Sigmoid colon (tissue), 7 donors: Measurements from ENCODE around the gene KNG1. TPM values are rescaled to one million over a fixed set of nuclear protein-coding genes. Genes with fewer than 3 reads are reported as not detected.
"Not testable (repeated sequence)": the region's sequence is repeated elsewhere in the genome, so short reads cannot be mapped to it uniquely, and the experiment has no call there.

Source experiments
- DNase-seq: peaks from one replicate; pipeline ENCODE4 v3.0.0-alpha.2; 2019
- H3K27ac ChIP-seq, 4 donors: fragments of 200-600 bp; sonication (generic); one replicate each; pipeline ENCODE4 v1.5.1; 2016 to 2019; ENCODE audit warnings: mild to moderate bottlenecking in 1 of 4
- H3K27me3 ChIP-seq, 3 donors: fragments of 200-600 bp; sonication (generic); one replicate each; pipeline ENCODE4 v1.5.1; 2019; ENCODE audit warnings: mild to moderate bottlenecking in 1 of 3
- H3K36me3 ChIP-seq, 4 donors: fragments of 200-600 bp; sonication (generic); one replicate each; pipeline ENCODE4 v1.5.1; 2016 to 2019
- H3K4me1 ChIP-seq, 4 donors: fragments of 200-600 bp; sonication (generic); one replicate each; pipeline ENCODE4 v1.5.1; 2017 to 2019
- H3K4me3 ChIP-seq, 4 donors: fragments of 200-600 bp; sonication (generic); one replicate each; pipeline ENCODE4 v1.5.1; 2017 to 2019; ENCODE audit warnings: mild to moderate bottlenecking in 2 of 4, moderate library complexity in 1 of 4
- H3K9me3 ChIP-seq, 4 donors: fragments of 200-600 bp in 3 of 4; sonication (generic) in 3 of 4; one replicate each; pipeline versions ENCODE4 v1.5.1 to v1.6.1; 2013 to 2019
- EP300 ChIP-seq, 4 donors: sonication (generic); formaldehyde crosslinking; IDR thresholded peaks; one replicate each; pipeline ENCODE4 v1.6.1; 2017; ENCODE audit warnings: antibody characterized with exemption in 4 of 4
- POLR2A ChIP-seq, 2 donors: fragments of 450-650 bp; IDR thresholded peaks; one replicate each; pipeline ENCODE4 v1.6.1; 2016; ENCODE audit warnings: antibody characterized with exemption in 2 of 2, mild to moderate bottlenecking in 2 of 2, moderate library complexity in 2 of 2
- POLR2AphosphoS5 ChIP-seq, 4 donors: sonication (generic); formaldehyde crosslinking; IDR thresholded peaks; one replicate each; pipeline ENCODE4 v1.6.1; 2017; ENCODE audit warnings: antibody characterized with exemption in 4 of 4
- WGBS, 2 donors: extraction: QIAGEN DNeasy Blood & Tissue Kit; methylation state at CpG; one replicate each; pipeline ENCODE4 v1.1.7; 2013; 5-methylcytosine and 5-hydroxymethylcytosine counted together
- intact Hi-C: fragments of 100-400 bp; cut with DNase I; formaldehyde crosslinking; loops from one replicate; pipeline ENCODE4 v1.15.1; 2023
- polyA plus RNA-seq, 3 donors: library from polyadenylated mRNA; stranded (reverse); fragments of 200-250 nt; gene quantifications; one replicate each; pipeline ENCODE4 v1.2.3, GENCODE V29; 2013
- total RNA-seq, 4 donors: library from RNA; depleted of rRNA; stranded (reverse); fragments of >200 nt; gene quantifications; one replicate each; pipeline ENCODE4 v1.1.0, GENCODE V29; 2016
- TF ChIP-seq, protein P1 (sequence below), 4 experiments: fragments of 450-650 bp in 3 of 4; fragments of 200-600 bp in 1 of 4; IDR thresholded peaks; one replicate each; pipeline ENCODE4 v1.5.1; 2016 to 2019; ENCODE audit warnings: antibody characterized with exemption in 4 of 4, mild to moderate bottlenecking in 3 of 4, moderate library complexity in 2 of 4
- donor health status: healthy with polysubstance abuse.
- donor health status: Bipolar disorder and iron deficiency.
- donor health status: healthy.

The KNG1 gene
- total and polyA plus RNA-seq, 7 donors = 0.35 to 1.2 TPM; not detected in 5

DNA sequence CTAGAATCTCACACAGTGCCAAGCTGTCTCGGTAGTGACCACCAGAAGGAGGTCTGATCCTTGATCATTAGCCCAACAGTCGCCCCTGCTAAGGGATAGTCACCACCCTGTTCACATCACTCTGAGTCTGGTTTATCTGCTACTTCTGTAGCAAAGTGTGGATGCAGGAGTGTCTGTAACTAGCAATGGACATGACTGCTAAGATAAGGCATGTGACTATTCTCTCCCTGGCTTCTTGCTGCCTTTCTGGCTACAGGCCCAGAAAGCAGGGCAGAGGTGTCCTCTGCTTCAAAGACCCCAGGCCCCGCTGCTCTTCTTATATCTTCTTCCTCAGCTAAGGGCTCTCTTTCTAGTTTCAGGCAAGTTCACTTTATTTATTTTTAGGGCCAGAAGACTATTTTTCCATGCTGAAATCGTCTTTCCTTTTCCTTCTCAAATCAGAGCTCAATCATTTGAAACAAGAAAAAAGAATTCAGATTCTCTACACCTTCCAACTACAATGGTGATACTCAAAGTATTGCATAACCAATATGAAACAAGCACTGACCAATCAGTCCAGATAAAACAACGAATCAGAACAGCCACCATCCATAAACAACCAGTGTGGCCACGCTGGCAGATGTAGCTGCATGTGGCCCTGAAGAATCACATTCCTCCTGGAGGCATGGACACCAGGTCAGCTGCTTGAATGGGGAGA is 8.0 kb upstream of the KNG1 start:
- Histone ChIP-seq H3K27me3 (no peaks in the 10 kb centered on the region), H3K4me1 (no peaks in the 10 kb centered on the region), H3K9me3 (no peaks in the 10 kb centered on the region), H3K27ac (no peak overlapping the region), H3K4me3 (no peak overlapping the region), H3K36me3 (no peaks in the 10 kb centered on the region)
- 81 to 82% methylated on average over 6 of the region's 6 CpGs for WGBS, 2 donors
- TF ChIP-seq, protein P1, sequence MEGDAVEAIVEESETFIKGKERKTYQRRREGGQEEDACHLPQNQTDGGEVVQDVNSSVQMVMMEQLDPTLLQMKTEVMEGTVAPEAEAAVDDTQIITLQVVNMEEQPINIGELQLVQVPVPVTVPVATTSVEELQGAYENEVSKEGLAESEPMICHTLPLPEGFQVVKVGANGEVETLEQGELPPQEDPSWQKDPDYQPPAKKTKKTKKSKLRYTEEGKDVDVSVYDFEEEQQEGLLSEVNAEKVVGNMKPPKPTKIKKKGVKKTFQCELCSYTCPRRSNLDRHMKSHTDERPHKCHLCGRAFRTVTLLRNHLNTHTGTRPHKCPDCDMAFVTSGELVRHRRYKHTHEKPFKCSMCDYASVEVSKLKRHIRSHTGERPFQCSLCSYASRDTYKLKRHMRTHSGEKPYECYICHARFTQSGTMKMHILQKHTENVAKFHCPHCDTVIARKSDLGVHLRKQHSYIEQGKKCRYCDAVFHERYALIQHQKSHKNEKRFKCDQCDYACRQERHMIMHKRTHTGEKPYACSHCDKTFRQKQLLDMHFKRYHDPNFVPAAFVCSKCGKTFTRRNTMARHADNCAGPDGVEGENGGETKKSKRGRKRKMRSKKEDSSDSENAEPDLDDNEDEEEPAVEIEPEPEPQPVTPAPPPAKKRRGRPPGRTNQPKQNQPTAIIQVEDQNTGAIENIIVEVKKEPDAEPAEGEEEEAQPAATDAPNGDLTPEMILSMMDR (IDR thresholded peaks at IDR 0.05) = no peak
- no peak for TF ChIP-seq POLR2A (IDR thresholded peaks at IDR 0.05)
- no peak for TF ChIP-seq EP300 (IDR thresholded peaks at IDR 0.05)
- TF ChIP-seq POLR2AphosphoS5 (IDR thresholded peaks at IDR 0.05) = no peak
- intact Hi-C loops = no loop called here
- no peak for DNase-seq

DNA sequence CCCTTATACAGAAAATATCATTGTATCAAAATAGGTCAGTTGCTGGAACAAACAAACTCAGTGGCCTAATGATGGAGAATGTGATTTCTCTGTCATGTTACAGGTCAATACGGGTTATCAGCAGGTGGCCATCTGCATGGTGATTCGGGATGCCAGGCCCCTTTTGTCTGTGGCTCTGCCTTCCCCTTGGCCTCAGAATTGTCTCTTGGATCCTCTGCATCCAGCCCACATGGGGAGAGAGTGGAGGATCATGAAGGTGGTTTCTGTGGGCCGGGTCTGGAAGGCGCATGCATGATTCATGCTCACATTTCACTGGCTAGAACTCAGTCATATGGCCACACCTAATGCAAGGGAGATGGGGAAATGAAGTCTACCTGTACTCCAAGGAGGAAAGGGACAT is 6.5 kb upstream of the KNG1 start:
- DNase-seq, H3K4me3 ChIP-seq, H3K27ac ChIP-seq, H3K36me3 ChIP-seq, intact Hi-C loops, H3K9me3 ChIP-seq, H3K4me1 ChIP-seq, H3K27me3 ChIP-seq: not testable (repeated sequence)
- 88 to 90% methylated on average over 4 of the region's 4 CpGs for WGBS, 2 donors

DNA sequence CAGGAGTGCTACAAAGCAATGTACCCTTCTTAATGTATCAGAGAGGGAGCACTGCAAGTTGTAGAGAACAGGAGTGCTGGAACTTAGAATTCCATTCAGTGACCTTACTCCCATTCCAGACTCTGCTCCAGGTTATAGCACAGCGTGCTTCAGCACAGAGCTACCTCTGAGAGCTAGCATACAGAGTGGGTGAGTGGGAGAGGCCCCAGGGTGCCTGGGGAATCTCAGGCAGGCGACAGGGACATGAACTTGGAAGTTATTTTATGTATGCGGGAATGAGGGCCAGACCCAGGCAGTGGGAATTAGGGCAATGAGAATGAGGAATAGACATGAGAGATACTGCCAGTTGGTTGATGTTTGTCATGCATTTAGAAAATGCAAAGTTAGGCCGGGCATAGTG is 3.7 kb upstream of the KNG1 start:
- TF ChIP-seq POLR2AphosphoS5 (IDR thresholded peaks at IDR 0.05) (no peak), EP300 (IDR thresholded peaks at IDR 0.05) (no peak), POLR2A (IDR thresholded peaks at IDR 0.05) (no peak)
- TF ChIP-seq, protein P1 (IDR thresholded peaks at IDR 0.05) = no peak
- no peak for DNase-seq
- no peaks in the 10 kb centered on the region for H3K4me1 ChIP-seq
- H3K4me3 ChIP-seq = no peak overlapping the region
- intact Hi-C loops = no loop called here
- H3K36me3 ChIP-seq = no peaks in the 10 kb centered on the region
- no peaks in the 10 kb centered on the region for H3K27me3 ChIP-seq
- WGBS, 2 donors = 79 to 80% methylated on average over 4 of the region's 4 CpGs
- H3K9me3 ChIP-seq = no peaks in the 10 kb centered on the region
- no peak overlapping the region for H3K27ac ChIP-seq

DNA sequence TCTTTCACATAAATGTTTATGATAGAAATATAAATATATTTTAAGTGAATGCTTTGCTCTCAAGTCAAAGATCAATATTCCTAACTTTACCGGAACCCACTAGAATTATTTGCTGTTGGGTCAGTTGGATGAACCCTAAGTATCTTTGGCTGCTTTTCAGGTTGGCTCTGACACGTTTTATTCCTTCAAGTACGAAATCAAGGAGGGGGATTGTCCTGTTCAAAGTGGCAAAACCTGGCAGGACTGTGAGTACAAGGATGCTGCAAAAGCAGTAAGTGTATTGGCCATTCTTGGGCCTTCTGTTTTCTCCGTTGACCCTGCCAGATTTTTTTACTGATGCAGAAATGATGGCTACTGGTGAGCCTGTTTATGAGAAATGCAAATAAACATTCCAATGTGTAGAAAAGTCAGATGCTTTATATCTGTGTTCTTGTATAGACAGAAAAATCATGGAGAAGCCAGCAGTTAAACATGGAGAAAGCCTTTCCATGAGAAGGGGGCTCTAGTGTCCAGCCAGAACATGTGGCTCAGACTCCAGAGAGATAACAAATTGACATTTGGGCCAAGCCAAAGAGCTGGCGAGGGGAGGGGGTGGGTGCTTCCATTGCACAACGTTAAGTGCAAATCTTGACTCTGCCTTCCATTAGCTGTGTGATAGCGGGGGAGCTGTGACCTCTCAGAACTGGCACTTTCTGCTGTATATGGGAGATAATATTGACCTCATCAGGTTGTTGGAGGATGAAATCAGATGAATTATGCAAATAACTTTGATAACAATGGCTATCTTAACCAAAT is 3.0 kb downstream of the KNG1 start:
- Histone ChIP-seq H3K9me3 (no peaks in the 10 kb centered on the region), H3K36me3 (no peaks in the 10 kb centered on the region), H3K4me3 (no peak overlapping the region), H3K4me1 (no peaks in the 10 kb centered on the region), H3K27me3 (peaks cover 0 to 3% (median 0%) of the 10 kb centered on the region in 3 donors), H3K27ac (no peak overlapping the region)
- 60 to 75% methylated on average over 7 of the region's 7 CpGs for WGBS, 2 donors
- no peak for TF ChIP-seq EP300 (IDR thresholded peaks at IDR 0.05)
- TF ChIP-seq POLR2AphosphoS5 (IDR thresholded peaks at IDR 0.05) = no peak
- no peak for TF ChIP-seq POLR2A (IDR thresholded peaks at IDR 0.05)
- TF ChIP-seq, protein P1 (IDR thresholded peaks at IDR 0.05) = no peak
- intact Hi-C loops = no loop called here
- DNase-seq = no peak

DNA sequence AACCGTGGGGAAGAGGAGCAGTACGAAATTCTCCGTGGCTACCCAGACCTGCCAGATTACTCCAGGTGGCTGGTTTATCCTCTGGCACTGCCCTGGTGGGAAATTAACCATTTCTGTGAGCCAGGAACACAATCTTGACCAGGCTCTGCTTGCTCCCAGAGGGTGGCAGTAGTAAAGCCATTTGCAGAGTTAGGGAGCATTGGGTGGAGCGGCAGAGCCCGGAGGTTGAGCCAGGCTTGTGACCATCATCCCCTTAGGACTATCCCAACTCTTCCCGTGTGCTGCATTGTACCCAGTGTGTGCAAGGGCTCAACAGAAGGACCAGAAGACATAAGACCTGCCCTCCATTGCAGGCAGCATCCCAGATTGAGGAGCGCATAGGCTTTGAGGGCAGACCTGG is 5.3 kb downstream of the KNG1 start:
- TF ChIP-seq, protein P1 (IDR thresholded peaks at IDR 0.05) = no peak
- no peak for TF ChIP-seq POLR2AphosphoS5 (IDR thresholded peaks at IDR 0.05)
- no peak for TF ChIP-seq EP300 (IDR thresholded peaks at IDR 0.05)
- no peak for TF ChIP-seq POLR2A (IDR thresholded peaks at IDR 0.05)
- 30 to 58% methylated on average over 7 of the region's 7 CpGs for WGBS, 2 donors
- intact Hi-C loops = no loop called here

More for the DNA sequence above, 5.3 kb downstream of the KNG1 start:
- no peak for DNase-seq
- no peak overlapping the region for H3K27ac ChIP-seq
- no peaks in the 10 kb centered on the region for H3K9me3 ChIP-seq
- H3K27me3 ChIP-seq = peaks cover 0 to 3% (median 0%) of the 10 kb centered on the region in 3 donors
- H3K36me3 ChIP-seq = no peaks in the 10 kb centered on the region
- no peak overlapping the region for H3K4me3 ChIP-seq
- H3K4me1 ChIP-seq = no peaks in the 10 kb centered on the region
